HepG2 (cell line): ENCODE results near the gene ANKZF1. TPM values are rescaled to one million over a fixed set of nuclear protein-coding genes. Genes with fewer than 3 reads are reported as not detected.

Experiments
- AGO2 ChIP-seq: fragments of 200-400 bp; formaldehyde crosslinking; optimal IDR thresholded peaks from 2 replicates; pipeline ENCODE3; 2017; ENCODE audit warnings: mild to moderate bottlenecking, low read depth, low read length, moderate library complexity
- DNMT1 ChIP-seq: sonication (generic); formaldehyde crosslinking; IDR thresholded peaks from 2 replicates; pipeline ENCODE4 v1.5.1; 2020; ENCODE audit warnings: mild to moderate bottlenecking, missing genetic modification reagents
- DR1 ChIP-seq: sonication (generic); formaldehyde crosslinking; IDR thresholded peaks from 2 replicates; pipeline ENCODE4 v1.8.0; 2021; ENCODE audit warnings: mild to moderate bottlenecking, missing genetic modification reagents, inconsistent platforms
- ELF3 ChIP-seq: IDR thresholded peaks from 2 replicates; pipeline ENCODE4 v1.6.1; 2016; ENCODE audit warnings: missing genetic modification reagents, missing compliant biosample characterization
- GZF1 ChIP-seq: sonication (generic); formaldehyde crosslinking; IDR thresholded peaks from 2 replicates; pipeline ENCODE4 v1.5.1; 2020; ENCODE audit warnings: mild to moderate bottlenecking, missing genetic modification reagents
- MEIS1 ChIP-seq: sonication (generic); formaldehyde crosslinking; IDR thresholded peaks from 2 replicates; pipeline ENCODE4 v1.9.0; 2021; ENCODE audit warnings: mild to moderate bottlenecking, missing genetic modification reagents, moderate library complexity, borderline replicate concordance
- SIX1 ChIP-seq: sonication (generic); formaldehyde crosslinking; IDR thresholded peaks from 2 replicates; pipeline ENCODE4 v1.4.0; 2020; ENCODE audit warnings: missing genetic modification reagents, borderline replicate concordance
- TBP ChIP-seq: sonication (generic); formaldehyde crosslinking; IDR thresholded peaks from 2 replicates; pipeline ENCODE4 v1.5.0; 2020; ENCODE audit warnings: missing genetic modification reagents
- ZBTB20 ChIP-seq: sonication (generic); formaldehyde crosslinking; IDR thresholded peaks from 2 replicates; pipeline ENCODE4 v1.8.1; 2023; ENCODE audit warnings: missing genetic modification reagents, low read depth, mild to moderate bottlenecking, borderline replicate concordance
- ZFP36L2 ChIP-seq: sonication (generic); formaldehyde crosslinking; IDR thresholded peaks from 2 replicates; pipeline ENCODE4 v1.4.0; 2020; ENCODE audit warnings: missing genetic modification reagents
- ZFP41 ChIP-seq: sonication (generic); formaldehyde crosslinking; IDR thresholded peaks from 2 replicates; pipeline ENCODE4 v1.4.0; 2020; ENCODE audit warnings: mild to moderate bottlenecking, missing genetic modification reagents, borderline replicate concordance
- ZIK1 ChIP-seq: sonication (generic); formaldehyde crosslinking; IDR thresholded peaks from 2 replicates; pipeline ENCODE4 v1.5.0; 2020; ENCODE audit warnings: mild to moderate bottlenecking, low read depth, missing genetic modification reagents, borderline replicate concordance
- ZMAT3 ChIP-seq: sonication (generic); formaldehyde crosslinking; conservative IDR thresholded peaks from 2 replicates; pipeline ENCODE4 v1.7.0; 2021; ENCODE audit warnings: missing genetic modification reagents
- ZNF333 ChIP-seq: sonication (generic); formaldehyde crosslinking; IDR thresholded peaks from 2 replicates; pipeline ENCODE4 v1.4.0; 2020; ENCODE audit warnings: mild to moderate bottlenecking, missing genetic modification reagents, borderline replicate concordance
- ZNF430 ChIP-seq: sonication (generic); formaldehyde crosslinking; IDR thresholded peaks from 2 replicates; pipeline ENCODE4 v1.9.0; 2021; ENCODE audit warnings: mild to moderate bottlenecking, missing genetic modification reagents
- ZNF510 ChIP-seq: sonication (generic); formaldehyde crosslinking; IDR thresholded peaks from 2 replicates; pipeline ENCODE4 v1.4.0; 2020; ENCODE audit warnings: low read depth, mild to moderate bottlenecking, missing genetic modification reagents
- ZNF552 ChIP-seq: sonication (generic); formaldehyde crosslinking; IDR thresholded peaks from 2 replicates; pipeline ENCODE4 v1.9.0; 2022; ENCODE audit warnings: missing genetic modification reagents, mild to moderate bottlenecking, borderline replicate concordance
- ZNF564 ChIP-seq: sonication (generic); formaldehyde crosslinking; IDR thresholded peaks from 2 replicates; pipeline ENCODE4 v1.8.1; 2023; ENCODE audit warnings: mild to moderate bottlenecking, missing genetic modification reagents
- ZNF709 ChIP-seq: sonication (generic); formaldehyde crosslinking; IDR thresholded peaks from 2 replicates; pipeline ENCODE4 v1.5.0; 2020; ENCODE audit warnings: mild to moderate bottlenecking, missing genetic modification reagents
- ZSCAN29 ChIP-seq: sonication (generic); formaldehyde crosslinking; conservative IDR thresholded peaks from 2 replicates; pipeline ENCODE4 v1.4.0; 2020; ENCODE audit warnings: mild to moderate bottlenecking, missing genetic modification reagents
- ZXDC ChIP-seq: sonication (generic); formaldehyde crosslinking; IDR thresholded peaks from 2 replicates; pipeline ENCODE4 v1.5.0; 2020; ENCODE audit warnings: mild to moderate bottlenecking, missing genetic modification reagents
- polyA plus RNA-seq, 8 experiments: library from polyadenylated mRNA; depleted of rRNA in 3 of 8; stranded (reverse) in 7 of 8; unstranded in 1 of 8; fragments of >200 nt; fragmentation: Illumina TruSeq in 4 of 8; extraction: Trizol in 4 of 8; gene quantifications; 2 replicates each; pipeline versions ENCODE4 v1.2.1 to v1.2.3, GENCODE V29; 2011 to 2016; ENCODE audit warnings: low read depth in 4 of 8, missing spikeins in 1 of 8, mixed read lengths in 1 of 8; ENCODE audit not compliant: insufficient read depth in 1 of 8
- total RNA-seq, 5 experiments: library from RNA; depleted of rRNA; stranded (reverse); fragments of >200 nt; fragmentation: Illumina TruSeq; extraction: Trizol; gene quantifications; 2 replicates each; pipeline ENCODE4 v1.2.3, GENCODE V29; 2016; ENCODE audit warnings: low read depth in 1 of 5
- TF ChIP-seq, protein P1 (sequence below): sonication (generic); formaldehyde crosslinking; IDR thresholded peaks from 2 replicates; pipeline ENCODE4 v1.8.1; 2023; ENCODE audit warnings: mild to moderate bottlenecking, missing genetic modification reagents
- TF ChIP-seq, protein P2 (sequence below): sonication (generic); formaldehyde crosslinking; IDR thresholded peaks from 2 replicates; pipeline ENCODE4 v1.4.0; 2020; ENCODE audit warnings: mild to moderate bottlenecking, missing genetic modification reagents
- TF ChIP-seq, protein P3 (sequence below): sonication (generic); formaldehyde crosslinking; IDR thresholded peaks from 2 replicates; pipeline ENCODE4 v1.4.0; 2020; ENCODE audit warnings: mild to moderate bottlenecking, missing genetic modification reagents

Gene ANKZF1
- total and polyA plus RNA-seq, 2 of the 13 experiments (the other 11 are each of a cell fraction or from before 2014, with no cell fraction given): 25.3 to 128 TPM

- TF ChIP-seq ZBTB20 (CRISPR knock-in tag): no peak; the same call in 1 of the 2 replicates
- no peak for TF ChIP-seq DR1 (CRISPR knock-in tag)
- TF ChIP-seq ZXDC (CRISPR knock-in tag): peak; percentile 69; the same call in 1 of the 2 replicates
- 0 out of 2 replicates have a peak, but pooled peaks have one; percentile 20 for TF ChIP-seq ZNF552
- 0 out of 2 replicates have a peak, but pooled peaks have one; percentile 17 for TF ChIP-seq ZNF333
- 0 out of 2 replicates have a peak, but pooled peaks have one; percentile 19 for TF ChIP-seq DNMT1 (CRISPR knock-in tag)
- TF ChIP-seq, protein P1, sequence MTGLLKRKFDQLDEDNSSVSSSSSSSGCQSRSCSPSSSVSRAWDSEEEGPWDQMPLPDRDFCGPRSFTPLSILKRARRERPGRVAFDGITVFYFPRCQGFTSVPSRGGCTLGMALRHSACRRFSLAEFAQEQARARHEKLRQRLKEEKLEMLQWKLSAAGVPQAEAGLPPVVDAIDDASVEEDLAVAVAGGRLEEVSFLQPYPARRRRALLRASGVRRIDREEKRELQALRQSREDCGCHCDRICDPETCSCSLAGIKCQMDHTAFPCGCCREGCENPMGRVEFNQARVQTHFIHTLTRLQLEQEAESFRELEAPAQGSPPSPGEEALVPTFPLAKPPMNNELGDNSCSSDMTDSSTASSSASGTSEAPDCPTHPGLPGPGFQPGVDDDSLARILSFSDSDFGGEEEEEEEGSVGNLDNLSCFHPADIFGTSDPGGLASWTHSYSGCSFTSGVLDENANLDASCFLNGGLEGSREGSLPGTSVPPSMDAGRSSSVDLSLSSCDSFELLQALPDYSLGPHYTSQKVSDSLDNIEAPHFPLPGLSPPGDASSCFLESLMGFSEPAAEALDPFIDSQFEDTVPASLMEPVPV (CRISPR knock-in tag): 0 out of 2 replicates have a peak, but pooled peaks have one; percentile 31
- TF ChIP-seq, protein P2, sequence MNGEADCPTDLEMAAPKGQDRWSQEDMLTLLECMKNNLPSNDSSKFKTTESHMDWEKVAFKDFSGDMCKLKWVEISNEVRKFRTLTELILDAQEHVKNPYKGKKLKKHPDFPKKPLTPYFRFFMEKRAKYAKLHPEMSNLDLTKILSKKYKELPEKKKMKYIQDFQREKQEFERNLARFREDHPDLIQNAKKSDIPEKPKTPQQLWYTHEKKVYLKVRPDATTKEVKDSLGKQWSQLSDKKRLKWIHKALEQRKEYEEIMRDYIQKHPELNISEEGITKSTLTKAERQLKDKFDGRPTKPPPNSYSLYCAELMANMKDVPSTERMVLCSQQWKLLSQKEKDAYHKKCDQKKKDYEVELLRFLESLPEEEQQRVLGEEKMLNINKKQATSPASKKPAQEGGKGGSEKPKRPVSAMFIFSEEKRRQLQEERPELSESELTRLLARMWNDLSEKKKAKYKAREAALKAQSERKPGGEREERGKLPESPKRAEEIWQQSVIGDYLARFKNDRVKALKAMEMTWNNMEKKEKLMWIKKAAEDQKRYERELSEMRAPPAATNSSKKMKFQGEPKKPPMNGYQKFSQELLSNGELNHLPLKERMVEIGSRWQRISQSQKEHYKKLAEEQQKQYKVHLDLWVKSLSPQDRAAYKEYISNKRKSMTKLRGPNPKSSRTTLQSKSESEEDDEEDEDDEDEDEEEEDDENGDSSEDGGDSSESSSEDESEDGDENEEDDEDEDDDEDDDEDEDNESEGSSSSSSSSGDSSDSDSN: peak; percentile 11; the same call in 1 of the 2 replicates
- no peak for TF ChIP-seq ZMAT3
- TF ChIP-seq ZNF564 (CRISPR knock-in tag): peak; percentile 45; the same call in 1 of the 2 replicates
- 0 out of 2 replicates have a peak, but pooled peaks have one; percentile 11 for TF ChIP-seq MEIS1 (CRISPR knock-in tag)
- TF ChIP-seq SIX1: no peak
- TF ChIP-seq ZFP36L2 (CRISPR knock-in tag): no peak
- peak; percentile 23; the same call in 1 of the 2 replicates for TF ChIP-seq ZIK1 (CRISPR knock-in tag)
- peak; percentile 62; the same call in 1 of the 2 replicates for TF ChIP-seq GZF1
- TF ChIP-seq ZFP41 (CRISPR knock-in tag): 0 out of 2 replicates have a peak, but pooled peaks have one; percentile 21
- TF ChIP-seq TBP: no peak
- peak; percentile 13 for TF ChIP-seq AGO2
- no peak for TF ChIP-seq ZNF709
- no peak for TF ChIP-seq ELF3 (CRISPR knock-in tag)
- TF ChIP-seq, protein P3, sequence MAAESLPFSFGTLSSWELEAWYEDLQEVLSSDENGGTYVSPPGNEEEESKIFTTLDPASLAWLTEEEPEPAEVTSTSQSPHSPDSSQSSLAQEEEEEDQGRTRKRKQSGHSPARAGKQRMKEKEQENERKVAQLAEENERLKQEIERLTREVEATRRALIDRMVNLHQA (CRISPR knock-in tag): no peak
- TF ChIP-seq ZNF430 (CRISPR knock-in tag): peak; percentile 6; the same call in 1 of the 2 replicates
- TF ChIP-seq ZNF510 (CRISPR knock-in tag): no peak
- TF ChIP-seq ZSCAN29: peak; percentile 92; the same call in 1 of the 2 replicates
Measured at GRCh38 chr2:219228911-219229304, 698 bp upstream of the ANKZF1 start (continued).
